GM12878 (cell line): ENCODE measurements around the gene CACNA2D3. TPM values are rescaled to one million over a fixed set of nuclear protein-coding genes. Genes with fewer than 3 reads are reported as not detected.

ENCODE experiments used
- ATAC-seq: fragments of 200-7000 bp; cut with Tn5 transposase; 3 replicates; pipeline ENCODE4 v1.9.1; 2020; ENCODE audit warnings: mild to moderate bottlenecking, moderate library complexity
- BruUV-seq: library from RNA; stranded (reverse); fragments of 400-500 nt; replicated peaks from 2 replicates; lab custom pipeline; 2021; lab: Mats Ljungman, UMichigan
- CTCF ChIA-PET: fragments of 300-600 bp; sonication (Branson Sonifier 250); formaldehyde crosslinking; extraction: SDS; loops from one replicate; lab custom pipeline; 2021; ENCODE audit warnings: inconsistent platforms; lab: Yijun Ruan, JAX
- POLR2A ChIA-PET: fragments of 350-600 bp; formaldehyde crosslinking; extraction: SDS; loops from one replicate; lab custom pipeline; 2021; ENCODE audit warnings: inconsistent platforms; lab: Charles Lee
- RAD21 ChIA-PET: fragments of 300-600 bp; sonication (Branson Sonifier 250); formaldehyde crosslinking; loops from one replicate; lab custom pipeline; 2023; ENCODE audit warnings: antibody characterized with exemption; ENCODE audit not compliant: unreplicated experiment; lab: Charles Lee
- SMC1A ChIA-PET: fragments of 300-600 bp; sonication (Branson Sonifier 250); formaldehyde crosslinking; loops from one replicate; lab custom pipeline; 2023; ENCODE audit not compliant: unreplicated experiment, uncharacterized antibody; lab: Charles Lee
- DNase-seq: peaks from one replicate; pipeline ENCODE4 v3.0.0-alpha.2; 2011; ENCODE audit warnings: low read depth, low spot score
- FAIRE-seq: peaks from 3 replicates; lab custom pipeline; 2011; peaks lifted over from hg19 to GRCh38; lab: Jason Lieb, UNC
- H2AFZ ChIP-seq: 2 replicates; pipeline ENCODE4 v1.6.0; 2011; ENCODE audit warnings: low read depth, low read length, control low read depth; ENCODE audit not compliant: control insufficient read depth
- H3K27ac ChIP-seq: 2 replicates; pipeline ENCODE4 v1.5.1; 2011; ENCODE audit warnings: control low read depth; ENCODE audit not compliant: control insufficient read depth, insufficient read depth
- H3K27me3 ChIP-seq, 2 experiments: replicated peaks in 1 of 2; 2 replicates each; pipeline versions ENCODE4 v1.6.0 to v1.6.1; 2011; ENCODE audit warnings: low read length in 1 of 2; ENCODE audit not compliant: control insufficient read depth in 2 of 2, insufficient read depth in 2 of 2
- H3K36me3 ChIP-seq, 2 experiments: 2 replicates each; pipeline ENCODE4 v1.5.1; 2011; ENCODE audit warnings: low read length in 1 of 2; ENCODE audit not compliant: control insufficient read depth in 2 of 2, insufficient read depth in 2 of 2
- H3K4me1 ChIP-seq: 2 replicates; pipeline ENCODE4 v1.6.1; 2011; ENCODE audit warnings: mild to moderate bottlenecking, low read length, moderate library complexity, mixed read lengths; ENCODE audit not compliant: control insufficient read depth, insufficient read depth
- H3K4me2 ChIP-seq: 2 replicates; pipeline ENCODE4 v1.6.0; 2011; ENCODE audit warnings: control low read depth; ENCODE audit not compliant: control insufficient read depth, insufficient read depth
- H3K4me3 ChIP-seq: fragments of 200-600 bp; sonication (generic); 2 replicates; pipeline ENCODE4 v1.5.1; 2016
- H3K79me2 ChIP-seq: 2 replicates; pipeline ENCODE4 v1.6.0; 2011; ENCODE audit warnings: low read length; ENCODE audit not compliant: control insufficient read depth, insufficient read depth
- H3K9ac ChIP-seq: 2 replicates; pipeline ENCODE4 v1.8.0; 2011; ENCODE audit warnings: low read length, control low read depth, mixed read lengths; ENCODE audit not compliant: control insufficient read depth, insufficient read depth
- H3K9me3 ChIP-seq: replicated peaks from 3 replicates; pipeline ENCODE4 v1.5.1; 2011; ENCODE audit warnings: mild to moderate bottlenecking, low read length; ENCODE audit not compliant: control insufficient read depth, insufficient read depth
- H4K20me1 ChIP-seq: 2 replicates; pipeline ENCODE4 v1.6.0; 2011; ENCODE audit not compliant: control insufficient read depth, insufficient read depth
- CHD2 ChIP-seq: IDR thresholded peaks from 2 replicates; pipeline ENCODE4 v1.6.1; 2011; ENCODE audit warnings: low read depth, low read length, improper control_type of control experiment, borderline replicate concordance
- KAT2A ChIP-seq: conservative IDR thresholded peaks from 2 replicates; pipeline ENCODE4 v1.6.1; 2011; ENCODE audit warnings: low read depth, low read length; ENCODE audit not compliant: control insufficient read depth
- MEF2A ChIP-seq: IDR thresholded peaks from 2 replicates; pipeline ENCODE4 v1.6.1; 2011; ENCODE audit warnings: low read depth, mild to moderate bottlenecking, low read length, moderate library complexity; ENCODE audit not compliant: insufficient read depth
- MTA3 ChIP-seq: IDR thresholded peaks from 2 replicates; pipeline ENCODE4 v1.6.1; 2012; ENCODE audit warnings: low read length, inconsistent platforms, borderline replicate concordance
- NBN ChIP-seq: fragments of 450-650 bp; IDR thresholded peaks from 2 replicates; pipeline ENCODE4 v1.6.1; 2016
- NR2C1 ChIP-seq: fragments of 450-650 bp; IDR thresholded peaks from 2 replicates; pipeline ENCODE4 v1.6.1; 2017; ENCODE audit warnings: antibody characterized with exemption, mild to moderate bottlenecking, moderate library complexity
- PAX5 ChIP-seq: IDR thresholded peaks from 2 replicates; pipeline ENCODE4 v1.6.1; 2011; ENCODE audit warnings: low read depth, low read length, borderline replicate concordance
- RELA ChIP-seq: fragments of 450-650 bp; IDR thresholded peaks from 2 replicates; pipeline ENCODE4 v1.8.0; 2014; ENCODE audit warnings: borderline replicate concordance; ENCODE audit not compliant: partially characterized antibody
- RUNX3 ChIP-seq: IDR thresholded peaks from 2 replicates; pipeline ENCODE4 v1.6.1; 2012; ENCODE audit warnings: low read length, inconsistent platforms
- ZNF217 ChIP-seq: fragments of 450-650 bp; IDR thresholded peaks from 2 replicates; pipeline ENCODE4 v1.6.1; 2017; ENCODE audit warnings: antibody characterized with exemption, mild to moderate bottlenecking
- ZNF24 ChIP-seq: fragments of 450-650 bp; IDR thresholded peaks from 2 replicates; pipeline ENCODE4 v1.6.1; 2017; ENCODE audit warnings: antibody characterized with exemption, mild to moderate bottlenecking
- WGBS: methylation state at CpG from one replicate; pipeline ENCODE4 v1.1.6; 2016; ENCODE audit warnings: low lambda C conversion rate; ENCODE audit not compliant: insufficient replicate concordance, insufficient coverage; ENCODE audit errors: missing lambda C conversion rate; 5-methylcytosine and 5-hydroxymethylcytosine counted together
- in situ Hi-C: fragments of 300-500 bp; cut with MboI; formaldehyde crosslinking; loops from 9 replicates; pipeline ENCODE4 v1.14.3; 2018; ENCODE audit warnings: mixed read lengths
- intact Hi-C: fragments of 100-400 bp; cut with micrococcal nuclease; formaldehyde crosslinking; loops from one replicate; pipeline ENCODE4 v1.14.2; 2022; ENCODE audit not compliant: unreplicated experiment
- polyA plus RNA-seq, 11 experiments: library from polyadenylated mRNA; depleted of rRNA in 4 of 11; unstranded in 6 of 11; stranded (reverse) in 5 of 11; fragments of >200 nt; fragmentation: Nextera tagmentation in 4 of 11; fragmentation: Illumina TruSeq in 1 of 11; extraction: Ambion mirVana in 4 of 11; extraction: Trizol in 1 of 11; gene quantifications; 1 replicate in 1 of 11; 2 replicates in 10 of 11; pipeline versions ENCODE4 v1.2.1 to v1.2.3, GENCODE V29; 2011 to 2016; ENCODE audit warnings: inconsistent platforms in 2 of 11, missing spikeins in 2 of 11, low read depth in 1 of 11
- total RNA-seq, 4 experiments: library from RNA; depleted of rRNA in 3 of 4; stranded (reverse); fragments of >200 nt in 3 of 4; fragmentation: Illumina TruSeq in 1 of 4; extraction: Trizol in 1 of 4; gene quantifications; 2 replicates each; pipeline versions ENCODE4 v1.2.1 to v1.2.3, GENCODE V29; 2013 to 2021
- TF ChIP-seq, protein P1 (sequence below): IDR thresholded peaks from 2 replicates; pipeline ENCODE4 v1.6.1; 2012; ENCODE audit warnings: low read depth, low read length, improper control_type of control experiment
- TF ChIP-seq, protein P2 (sequence below): fragments of 450-650 bp; formaldehyde crosslinking; IDR thresholded peaks from 2 replicates; pipeline ENCODE4 v1.4.0; 2022; ENCODE audit warnings: mild to moderate bottlenecking, moderate library complexity

The CACNA2D3 gene
- total and polyA plus RNA-seq, 10 of the 15 experiments (the other 5 are each of a cell fraction or from before 2014, with no cell fraction given), result not detected

DNA sequence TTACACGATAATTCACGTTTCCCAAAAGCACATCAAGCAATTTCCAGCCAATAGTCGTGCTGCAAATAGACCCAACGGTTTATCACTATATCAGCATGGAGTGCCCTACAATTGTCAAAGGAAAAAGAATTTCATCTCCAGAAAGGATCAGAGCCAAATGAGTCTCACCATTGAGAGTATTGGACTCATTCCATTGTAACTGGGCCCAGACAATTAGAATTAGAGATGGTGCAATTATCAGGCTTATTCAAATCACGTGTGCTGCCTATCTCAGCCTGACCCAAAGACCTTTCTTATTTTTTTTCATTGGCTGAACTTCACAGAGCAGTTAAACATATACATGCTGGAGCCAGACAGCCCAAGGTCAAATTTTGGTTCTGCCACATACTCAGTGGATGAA lies 892.6 kb downstream of the CACNA2D3 start (continued):
- TF ChIP-seq, protein P1, sequence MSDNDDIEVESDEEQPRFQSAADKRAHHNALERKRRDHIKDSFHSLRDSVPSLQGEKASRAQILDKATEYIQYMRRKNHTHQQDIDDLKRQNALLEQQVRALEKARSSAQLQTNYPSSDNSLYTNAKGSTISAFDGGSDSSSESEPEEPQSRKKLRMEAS, result no peak
- TF ChIP-seq ZNF24, result no peak
- TF ChIP-seq, all 136 proteins: peak for 0

DNA sequence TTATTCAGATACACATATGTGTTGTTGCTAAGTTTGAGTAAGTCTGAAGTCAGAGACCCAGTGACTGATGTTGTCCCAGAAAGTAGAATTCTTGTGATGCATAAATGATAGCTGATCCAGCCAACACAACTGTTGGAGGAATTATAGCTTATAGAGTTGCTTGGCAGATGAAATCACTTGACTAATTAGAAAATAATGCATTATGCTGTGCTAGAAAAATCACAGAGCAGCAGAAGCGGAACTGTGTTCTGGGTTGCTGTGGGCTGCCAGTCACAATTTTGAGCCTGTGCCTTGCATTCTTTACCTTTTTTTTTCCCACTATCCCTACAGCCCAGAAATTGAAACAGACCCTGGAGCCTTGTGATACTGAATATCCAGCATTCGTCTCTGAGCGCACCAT lies 895.5 kb downstream of the CACNA2D3 start:
- DNase-seq (no peak), ATAC-seq (no peak), FAIRE-seq (no peak)
- in situ Hi-C loops, result no loop called here
- Histone ChIP-seq H3K27ac (no peak overlapping the region), H3K9me3 (no peaks in the 10 kb centered on the region), H3K27me3 (no peaks in the 10 kb centered on the region), H4K20me1 (no peaks in the 10 kb centered on the region), H3K79me2 (no peaks in the 10 kb centered on the region), H2AFZ (no peak overlapping the region), H3K9ac (no peak overlapping the region), H3K4me2 (no peak overlapping the region), H3K4me1 (no peaks in the 10 kb centered on the region), H3K4me3 (no peak overlapping the region), H3K36me3 (no peaks in the 10 kb centered on the region)
- RAD21 ChIA-PET, result no interaction called here
- no TSS peak for BruUV-seq
- intact Hi-C loops, result no loop called here
- SMC1A ChIA-PET, result no interaction called here
- WGBS, result 90% methylated on average over 3 of the region's 3 CpGs
- POLR2A ChIA-PET, result no interaction called here
- TF ChIP-seq MTA3, result no peak
- no peak for TF ChIP-seq NR2C1
- TF ChIP-seq ZNF217, result no peak
- TF ChIP-seq NBN, result no peak
- no peak for TF ChIP-seq RUNX3
- no peak for TF ChIP-seq MEF2A
- TF ChIP-seq RELA, result no peak
- no peak for TF ChIP-seq PAX5
- TF ChIP-seq CHD2, result no peak
- no peak for TF ChIP-seq KAT2A
- TF ChIP-seq, protein P2, sequence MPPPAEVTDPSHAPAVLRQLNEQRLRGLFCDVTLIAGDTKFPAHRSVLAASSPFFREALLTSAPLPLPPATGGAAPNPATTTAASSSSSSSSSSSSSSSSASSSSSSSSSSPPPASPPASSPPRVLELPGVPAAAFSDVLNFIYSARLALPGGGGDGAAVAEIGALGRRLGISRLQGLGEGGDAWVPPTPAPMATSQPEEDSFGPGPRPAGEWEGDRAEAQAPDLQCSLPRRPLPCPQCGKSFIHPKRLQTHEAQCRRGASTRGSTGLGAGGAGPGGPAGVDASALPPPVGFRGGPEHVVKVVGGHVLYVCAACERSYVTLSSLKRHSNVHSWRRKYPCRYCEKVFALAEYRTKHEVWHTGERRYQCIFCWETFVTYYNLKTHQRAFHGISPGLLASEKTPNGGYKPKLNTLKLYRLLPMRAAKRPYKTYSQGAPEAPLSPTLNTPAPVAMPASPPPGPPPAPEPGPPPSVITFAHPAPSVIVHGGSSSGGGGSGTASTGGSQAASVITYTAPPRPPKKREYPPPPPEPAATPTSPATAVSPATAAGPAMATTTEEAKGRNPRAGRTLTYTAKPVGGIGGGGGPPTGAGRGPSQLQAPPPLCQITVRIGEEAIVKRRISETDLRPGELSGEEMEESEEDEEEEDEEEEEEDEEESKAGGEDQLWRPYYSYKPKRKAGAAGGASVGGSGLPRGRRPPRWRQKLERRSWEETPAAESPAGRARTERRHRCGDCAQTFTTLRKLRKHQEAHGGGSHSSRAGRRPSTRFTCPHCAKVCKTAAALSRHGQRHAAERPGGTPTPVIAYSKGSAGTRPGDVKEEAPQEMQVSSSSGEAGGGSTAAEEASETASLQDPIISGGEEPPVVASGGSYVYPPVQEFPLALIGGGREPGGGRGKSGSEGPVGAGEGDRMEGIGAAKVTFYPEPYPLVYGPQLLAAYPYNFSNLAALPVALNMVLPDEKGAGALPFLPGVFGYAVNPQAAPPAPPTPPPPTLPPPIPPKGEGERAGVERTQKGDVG (CRISPR knock-in tag), result no peak
- CTCF ChIA-PET, result no interaction called here
